ENCODE results near the gene PARVA. TPM values are rescaled to one million over a fixed set of nuclear protein-coding genes. Genes with fewer than 3 reads are reported as not detected.

Gene PARVA
- total and polyA plus RNA-seq, 9 of the 15 experiments (the other 6 are each of a cell fraction or from before 2014, with no cell fraction given) = 0.11 TPM; not detected in 8

GRCh38 chr11:12516387-12517105 is 139.2 kb downstream of the PARVA start:
- ATAC-seq (no peak), DNase-seq (ENCODE audit: extremely low read depth in 1 of 4, low spot score in 3 of 4) (no peak), FAIRE-seq (no peak)
- no TSS peak for BruUV-seq (replicated peaks)
- Histone ChIP-seq H4K20me1 (replicated peaks; ENCODE audit: control insufficient read depth, insufficient read depth, low read length) (0 out of 2 replicates have a peak, but pooled peaks cover 10% of the 10 kb centered on the region), H3K4me3 (no peak overlapping the region), H3K9ac (ENCODE audit: insufficient read depth in 1 of 2, low read depth in 2 of 2, low read length in 2 of 2) (no peak overlapping the region), H3K27me3 (ENCODE audit: control insufficient read depth in 2 of 2, insufficient read depth in 2 of 2, low read length in 2 of 2) (peaks cover 20 to 31% of the 10 kb centered on the region in 2 experiments; a peak in 4 of 5 replicates), H3K4me1 (replicated peaks in 1 of 2; ENCODE audit: control insufficient read depth in 2 of 2, insufficient read depth in 2 of 2, low read length in 2 of 2) (no peaks in the 10 kb centered on the region), H3K9me3 (replicated peaks; ENCODE audit: control insufficient read depth, insufficient read depth, low read depth, low read length) (no peaks in the 10 kb centered on the region), H3K27ac (ENCODE audit: extremely low read depth, low read depth, low read length) (no peak overlapping the region), H3K9me1 (ENCODE audit: control insufficient read depth, insufficient read depth, low read length) (no peaks in the 10 kb centered on the region), H2AFZ (ENCODE audit: low read depth, low read length) (no peak overlapping the region), H3K36me3 (ENCODE audit: control insufficient read depth, insufficient read depth, low read length) (no peaks in the 10 kb centered on the region), H3K4me2 (ENCODE audit: insufficient read depth, low read length) (no peak overlapping the region), H3K79me2 (ENCODE audit: control insufficient read depth, insufficient read depth, low read length) (no peaks in the 10 kb centered on the region)
- ChIA-PET CTCF (ENCODE audit: low intra/inter-chr PET ratio) (no interaction called here), POLR2A (interaction anchor here (0.9 to 1.7 kb wide), 4 partner anchors 10 to 21 kb away, joined by 3 to 4 read pairs (median 4); no protein-coding TSS in a partner anchor)
- intact Hi-C loops (cut with micrococcal nuclease) (no loop called here), in situ Hi-C loops (cut with MboI) (no loop called here)
- WGBS (ENCODE audit: insufficient coverage, low coverage, missing lambda C conversion rate) = 17% methylated on average over 4 of the region's 4 CpGs
- TF ChIP-seq ZNF707 (CRISPR knock-in tag; conservative IDR thresholded peaks at IDR 0.05) = no peak
- no peak for TF ChIP-seq ZBTB7A (IDR thresholded peaks at IDR 0.05; ENCODE audit: borderline replicate concordance, control insufficient read depth, low read depth, low read length)
- TF ChIP-seq HSF4 (CRISPR knock-in tag; IDR thresholded peaks at IDR 0.05; ENCODE audit: borderline replicate concordance) = no peak
- TF ChIP-seq KDM2B (CRISPR knock-in tag; IDR thresholded peaks at IDR 0.05) = no peak
- TF ChIP-seq ZNF445 (CRISPR knock-in tag; IDR thresholded peaks at IDR 0.05; ENCODE audit: low read depth) = no peak
- TF ChIP-seq CLOCK (CRISPR knock-in tag; IDR thresholded peaks at IDR 0.05; ENCODE audit: borderline replicate concordance) = no peak
- TF ChIP-seq ZNF551 (CRISPR knock-in tag; IDR thresholded peaks at IDR 0.05) = no peak
- TF ChIP-seq ZNF586 (CRISPR knock-in tag; conservative IDR thresholded peaks at IDR 0.05) = no peak
- TF ChIP-seq PTRF (tag; IDR thresholded peaks at IDR 0.05) = no peak
- no peak for TF ChIP-seq ZNF740 (CRISPR knock-in tag; IDR thresholded peaks at IDR 0.05)
- no peak for TF ChIP-seq ZNF740 (tag; IDR thresholded peaks at IDR 0.05)
- no peak for TF ChIP-seq UBTF (IDR thresholded peaks at IDR 0.05; ENCODE audit: borderline replicate concordance in 1 of 2, low read depth in 2 of 2, low read length in 2 of 2)
- TF ChIP-seq ZNF311 (CRISPR knock-in tag; IDR thresholded peaks at IDR 0.05) = no peak

Data from K562 (cell line).